ENCODE measurements around the gene LIFR.
"Not testable (repeated sequence)": the region's sequence is repeated elsewhere in the genome, so short reads cannot be mapped to it uniquely, and the experiment has no call there.

Gene LIFR, protein sequence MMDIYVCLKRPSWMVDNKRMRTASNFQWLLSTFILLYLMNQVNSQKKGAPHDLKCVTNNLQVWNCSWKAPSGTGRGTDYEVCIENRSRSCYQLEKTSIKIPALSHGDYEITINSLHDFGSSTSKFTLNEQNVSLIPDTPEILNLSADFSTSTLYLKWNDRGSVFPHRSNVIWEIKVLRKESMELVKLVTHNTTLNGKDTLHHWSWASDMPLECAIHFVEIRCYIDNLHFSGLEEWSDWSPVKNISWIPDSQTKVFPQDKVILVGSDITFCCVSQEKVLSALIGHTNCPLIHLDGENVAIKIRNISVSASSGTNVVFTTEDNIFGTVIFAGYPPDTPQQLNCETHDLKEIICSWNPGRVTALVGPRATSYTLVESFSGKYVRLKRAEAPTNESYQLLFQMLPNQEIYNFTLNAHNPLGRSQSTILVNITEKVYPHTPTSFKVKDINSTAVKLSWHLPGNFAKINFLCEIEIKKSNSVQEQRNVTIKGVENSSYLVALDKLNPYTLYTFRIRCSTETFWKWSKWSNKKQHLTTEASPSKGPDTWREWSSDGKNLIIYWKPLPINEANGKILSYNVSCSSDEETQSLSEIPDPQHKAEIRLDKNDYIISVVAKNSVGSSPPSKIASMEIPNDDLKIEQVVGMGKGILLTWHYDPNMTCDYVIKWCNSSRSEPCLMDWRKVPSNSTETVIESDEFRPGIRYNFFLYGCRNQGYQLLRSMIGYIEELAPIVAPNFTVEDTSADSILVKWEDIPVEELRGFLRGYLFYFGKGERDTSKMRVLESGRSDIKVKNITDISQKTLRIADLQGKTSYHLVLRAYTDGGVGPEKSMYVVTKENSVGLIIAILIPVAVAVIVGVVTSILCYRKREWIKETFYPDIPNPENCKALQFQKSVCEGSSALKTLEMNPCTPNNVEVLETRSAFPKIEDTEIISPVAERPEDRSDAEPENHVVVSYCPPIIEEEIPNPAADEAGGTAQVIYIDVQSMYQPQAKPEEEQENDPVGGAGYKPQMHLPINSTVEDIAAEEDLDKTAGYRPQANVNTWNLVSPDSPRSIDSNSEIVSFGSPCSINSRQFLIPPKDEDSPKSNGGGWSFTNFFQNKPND

DNA sequence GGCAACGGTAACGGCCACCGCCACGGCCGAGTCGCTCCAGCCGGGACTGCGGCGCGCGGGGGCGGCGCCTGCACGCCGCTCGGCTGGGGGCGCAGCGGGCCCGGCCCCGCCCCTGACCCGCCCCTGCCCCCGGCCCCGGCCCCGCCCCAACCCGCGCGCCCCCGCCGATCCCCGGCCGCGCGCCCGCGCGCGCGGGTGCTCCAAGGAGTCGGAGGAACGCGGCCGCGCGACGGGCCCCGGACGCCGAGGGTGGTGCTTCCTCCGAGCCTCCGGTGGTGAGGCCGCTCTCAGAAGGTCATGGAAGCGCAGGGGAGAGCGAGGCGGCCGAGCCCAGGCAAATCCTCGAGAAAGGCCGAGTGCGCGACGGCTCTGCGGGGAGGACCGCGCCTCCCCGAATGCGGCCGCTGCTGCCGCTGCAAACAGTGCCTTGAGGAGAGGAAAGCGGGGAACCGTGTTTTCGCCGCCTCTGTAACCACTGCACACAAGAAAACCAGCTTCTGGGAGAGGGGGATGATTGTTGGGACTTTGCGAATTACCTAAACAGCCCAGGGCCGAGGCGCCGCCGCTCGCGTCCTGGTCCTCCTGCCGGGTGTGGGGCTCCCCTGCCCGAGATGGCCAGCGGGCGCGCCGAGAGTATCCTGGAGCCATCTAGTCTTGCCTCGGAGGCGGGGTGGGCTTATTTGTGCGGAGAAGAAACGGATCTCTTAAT is at the start of gene LIFR:
LIFR (minus strand) TSS at position 48 of the 709 bp plus-strand sequence. CDS start 25,999 bp downstream, outside the sequence.
- TF ChIP-seq POLR2A (IDR thresholded peaks at IDR 0.05; ENCODE audit: low read length) (no peak), GATA1 (IDR thresholded peaks at IDR 0.05; ENCODE audit: low read depth, low read length) (no peak)

DNA sequence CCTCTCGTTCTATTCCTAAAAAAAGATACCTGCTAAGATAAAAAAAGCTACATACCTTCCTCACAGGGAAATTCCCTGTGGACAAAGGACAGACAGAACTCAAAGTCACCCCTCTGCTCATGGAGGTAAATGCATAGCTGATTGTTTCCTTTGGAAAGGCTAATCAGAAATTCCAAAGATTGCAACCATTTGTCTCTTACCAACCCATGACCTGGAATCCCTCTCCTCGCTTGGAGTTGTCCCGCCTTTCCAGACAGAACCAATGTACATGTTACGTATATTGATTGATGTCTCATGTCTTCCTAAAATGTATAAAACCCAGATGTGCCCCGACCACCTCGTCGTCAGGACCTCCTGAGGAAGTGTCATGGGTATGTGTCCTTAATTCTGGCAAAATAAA is 49.2 kb upstream of the LIFR start:
- TF ChIP-seq GATA1 (IDR thresholded peaks at IDR 0.05; ENCODE audit: low read depth, low read length) = no peak
- TF ChIP-seq POLR2A (IDR thresholded peaks at IDR 0.05; ENCODE audit: low read length) = no peak
- DNase-seq = no peak

More for the DNA sequence above, at the start of gene LIFR:
- peak; percentile 35 to 42 for DNase-seq

DNA sequence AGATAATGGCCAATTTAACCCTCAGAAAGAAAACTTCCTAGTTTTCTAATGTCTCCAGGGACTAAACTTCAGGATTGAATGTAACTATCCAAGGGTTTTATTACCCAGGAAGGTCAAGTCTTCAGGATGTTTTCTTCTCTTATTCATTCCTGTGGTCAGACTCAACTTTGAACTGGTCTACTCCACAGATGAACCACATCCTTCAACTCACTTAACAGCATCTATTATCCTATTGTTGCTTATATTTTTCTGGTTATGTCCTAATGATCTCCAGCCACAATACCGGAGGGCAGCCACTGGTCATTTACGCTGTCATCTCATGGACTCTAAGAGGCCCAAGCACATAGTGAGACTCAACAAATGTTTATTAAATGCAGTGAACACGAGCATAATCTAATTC is 47.2 kb upstream of the LIFR start:
- no peak for DNase-seq
- TF ChIP-seq POLR2A (IDR thresholded peaks at IDR 0.05; ENCODE audit: low read length) (no peak), GATA1 (IDR thresholded peaks at IDR 0.05; ENCODE audit: low read depth, low read length) (no peak)

DNA sequence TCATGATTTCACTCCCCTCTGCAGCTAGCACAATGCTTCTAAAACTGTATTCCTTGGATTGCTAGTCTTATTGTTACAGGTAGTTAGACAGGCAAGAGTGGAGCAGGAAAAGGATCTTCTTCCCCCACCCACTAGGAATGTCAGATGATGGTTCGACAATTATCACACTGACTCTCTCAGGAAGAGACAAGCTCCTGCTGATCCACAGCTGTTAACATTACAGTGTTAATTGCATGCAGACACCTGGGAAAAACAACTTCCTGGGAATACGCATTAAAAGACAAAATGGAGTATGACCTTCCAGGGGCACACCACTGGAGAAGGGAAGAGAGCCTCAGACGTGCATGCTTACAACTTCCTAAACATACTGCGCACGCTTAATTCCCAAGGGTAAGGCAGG is 46.2 kb upstream of the LIFR start:
- no peak for DNase-seq
- no peak for TF ChIP-seq POLR2A (IDR thresholded peaks at IDR 0.05; ENCODE audit: low read length)

DNA sequence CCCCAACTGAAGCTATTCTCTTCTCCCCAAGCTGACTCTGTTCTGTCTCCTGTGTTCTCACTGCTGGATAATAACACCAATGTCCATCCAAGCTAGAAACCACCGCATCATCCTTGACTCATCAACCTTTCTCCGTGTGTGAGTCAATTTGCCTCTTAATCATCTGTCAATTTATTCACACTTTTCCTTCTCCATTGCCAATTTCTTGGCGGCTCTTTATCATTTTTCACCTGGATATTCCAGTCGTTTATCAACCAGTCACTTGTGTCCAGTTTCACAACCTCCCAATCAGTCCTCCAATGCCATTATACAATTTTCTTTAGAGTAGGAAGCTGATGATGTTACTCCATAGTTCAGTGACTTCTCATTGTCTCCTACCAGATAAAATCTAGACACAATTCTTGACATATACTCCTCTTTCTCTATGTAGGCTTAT is 45.4 kb upstream of the LIFR start:
- no peak for TF ChIP-seq GATA1 (IDR thresholded peaks at IDR 0.05; ENCODE audit: low read depth, low read length)

DNA sequence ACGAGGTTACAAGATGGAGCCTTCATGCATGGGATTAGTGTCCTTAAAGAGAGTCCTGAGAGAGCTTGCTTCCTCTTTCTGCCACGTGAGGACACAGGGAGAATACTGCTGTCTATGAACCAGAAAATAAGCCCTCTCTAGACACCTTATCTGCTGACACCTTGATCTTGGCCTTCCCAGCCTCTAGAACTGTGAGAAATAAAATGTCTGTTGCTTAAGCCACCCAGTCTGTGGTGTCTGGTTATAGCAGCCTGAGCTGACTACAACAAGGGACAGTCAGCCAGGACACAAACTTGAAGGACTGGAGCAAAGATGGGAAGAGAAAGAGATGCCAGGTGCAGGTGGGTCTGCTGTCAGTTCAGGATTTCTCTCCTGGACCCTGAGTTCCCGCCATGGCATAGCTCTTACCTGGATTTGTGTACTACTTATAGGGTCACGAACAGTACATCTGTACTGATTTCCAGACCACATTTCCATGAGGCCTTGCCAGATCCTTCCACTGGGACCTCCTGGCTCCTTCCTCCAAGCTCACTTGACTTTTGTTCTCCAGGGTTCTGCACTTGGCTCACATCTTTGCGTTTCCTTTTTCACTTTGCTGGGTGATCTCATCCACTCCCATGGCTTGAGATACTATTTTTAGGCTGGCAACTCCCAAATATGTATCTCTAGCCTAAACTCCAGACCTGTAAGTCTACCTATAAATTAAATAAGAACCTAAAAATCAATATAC is 44.9 kb upstream of the LIFR start:
- TF ChIP-seq POLR2A (IDR thresholded peaks at IDR 0.05; ENCODE audit: low read length) (no peak), GATA1 (IDR thresholded peaks at IDR 0.05; ENCODE audit: low read depth, low read length) (no peak)
- no peak for DNase-seq

More for the DNA sequence above, 45.4 kb upstream of the LIFR start:
- no peak for DNase-seq

DNA sequence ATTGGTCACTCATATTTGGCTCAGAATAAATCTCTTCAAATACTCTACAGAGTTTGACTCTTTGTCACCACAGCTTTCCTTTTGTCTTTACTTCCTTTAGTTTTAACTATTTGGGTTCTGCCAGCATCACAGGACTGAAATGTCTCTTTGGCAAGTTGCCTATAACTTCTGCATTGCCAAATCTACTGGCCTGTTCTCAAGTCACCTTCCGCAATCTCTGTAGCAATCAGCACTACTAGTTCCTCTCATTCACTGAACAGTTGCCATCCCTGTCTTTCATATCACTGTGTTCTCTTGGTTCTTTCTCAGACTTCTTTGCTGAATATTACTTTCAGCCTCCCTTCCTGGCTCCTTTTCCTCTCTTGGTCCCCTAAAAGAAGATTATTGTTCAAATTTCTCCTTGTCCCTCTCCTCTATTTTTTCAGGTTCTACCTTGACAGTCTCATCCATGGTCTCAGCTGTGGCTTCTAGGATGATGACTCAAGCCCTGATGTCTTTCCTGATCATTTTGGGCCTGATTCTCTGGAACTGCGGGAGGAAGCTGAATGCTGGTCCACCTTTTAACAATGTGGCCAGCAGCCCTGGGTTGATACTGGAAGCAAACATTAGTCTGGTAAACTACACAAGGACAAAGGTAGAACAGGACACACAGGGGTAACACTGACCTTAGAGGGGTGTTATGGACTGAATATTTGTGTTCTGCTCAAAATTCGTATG is 44.0 kb upstream of the LIFR start:
- TF ChIP-seq POLR2A (IDR thresholded peaks at IDR 0.05; ENCODE audit: low read length) = no peak
- no peak for DNase-seq

DNA sequence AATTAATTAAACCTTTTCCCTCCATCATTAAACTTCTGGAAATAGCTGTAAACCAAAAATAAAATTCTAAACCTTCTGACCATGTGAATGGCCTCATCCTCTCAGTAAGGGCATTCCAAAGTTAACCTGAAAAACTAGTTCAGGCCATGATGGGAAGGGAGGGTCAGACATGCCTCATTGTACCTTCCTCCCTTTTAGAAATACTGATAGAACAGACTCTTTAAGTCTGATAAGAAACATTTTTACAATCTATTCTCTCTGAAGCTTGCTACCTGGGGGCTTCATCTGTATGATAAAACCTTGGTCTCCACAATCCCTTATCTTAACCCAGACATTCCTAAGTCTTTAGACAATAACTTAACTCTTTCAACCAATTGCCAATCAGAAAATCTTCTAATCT is 43.3 kb upstream of the LIFR start:
- DNase-seq = not testable (repeated sequence)

DNA sequence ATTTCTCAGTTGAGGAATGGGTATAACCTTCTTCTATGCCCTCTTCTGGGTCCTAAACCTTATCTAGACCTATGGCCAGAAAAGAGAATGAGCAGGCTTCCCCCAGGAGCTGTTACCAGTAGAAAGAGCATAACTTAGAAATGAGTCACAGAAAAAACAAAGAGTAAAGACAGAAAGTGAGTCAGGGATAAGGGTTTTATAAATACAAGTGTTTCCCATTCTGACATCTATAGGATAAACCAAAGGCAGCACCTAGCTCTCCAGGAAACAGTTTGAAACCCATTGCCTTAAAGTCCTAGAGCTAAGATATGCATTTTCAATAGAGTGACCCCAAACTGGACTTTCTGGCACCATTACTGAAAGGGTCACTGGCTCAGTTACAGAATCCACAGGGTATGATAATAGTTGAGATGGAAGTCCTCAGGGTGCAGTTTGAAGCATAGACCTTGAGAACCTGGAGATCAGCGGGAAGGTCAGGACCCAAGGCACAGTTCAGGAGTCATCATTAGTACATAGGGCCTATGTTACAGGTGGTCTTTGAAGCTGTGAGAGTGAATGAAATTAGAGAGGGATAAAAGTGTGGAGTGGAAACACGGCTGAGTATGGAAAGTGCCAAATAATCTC is 42.7 kb upstream of the LIFR start:
- TF ChIP-seq GATA1 (IDR thresholded peaks at IDR 0.05; ENCODE audit: low read depth, low read length) (no peak), POLR2A (IDR thresholded peaks at IDR 0.05; ENCODE audit: low read length) (no peak)
- DNase-seq = no peak

DNA sequence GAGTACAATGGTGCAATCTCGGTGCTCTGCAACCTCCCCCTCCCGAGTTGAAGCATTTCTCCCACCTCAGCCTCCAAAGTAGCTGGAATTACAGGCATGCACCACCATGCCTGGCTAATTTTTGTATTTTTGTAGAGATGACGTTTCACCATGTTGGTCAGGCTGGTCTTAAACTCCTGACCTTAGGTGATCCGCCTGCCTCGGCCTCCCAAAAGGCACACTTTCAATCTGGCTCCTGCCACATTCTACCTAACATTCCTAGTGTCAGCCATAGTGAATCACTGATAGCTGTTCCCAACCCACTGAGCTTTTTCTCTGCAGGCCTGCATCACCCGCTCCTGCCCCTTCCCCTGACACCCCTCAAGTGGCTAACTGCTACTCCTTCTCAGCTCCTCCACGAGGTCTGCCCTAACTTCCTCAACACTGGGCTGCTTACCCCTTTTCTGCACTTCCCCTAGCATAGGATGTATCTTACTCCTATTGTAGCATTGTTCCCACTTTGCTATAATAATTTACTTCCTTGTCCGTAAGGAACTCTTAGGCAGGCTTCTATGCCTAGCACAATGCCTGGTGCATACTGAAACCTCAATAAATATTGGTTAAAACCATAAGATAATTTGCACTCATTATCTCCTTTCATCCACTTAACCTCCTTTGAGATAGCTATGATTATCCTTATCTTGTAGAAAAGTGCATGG is 42.0 kb upstream of the LIFR start:
- TF ChIP-seq POLR2A (IDR thresholded peaks at IDR 0.05; ENCODE audit: low read length) = no peak
- no peak for TF ChIP-seq GATA1 (IDR thresholded peaks at IDR 0.05; ENCODE audit: low read depth, low read length)
- no peak for DNase-seq

DNA sequence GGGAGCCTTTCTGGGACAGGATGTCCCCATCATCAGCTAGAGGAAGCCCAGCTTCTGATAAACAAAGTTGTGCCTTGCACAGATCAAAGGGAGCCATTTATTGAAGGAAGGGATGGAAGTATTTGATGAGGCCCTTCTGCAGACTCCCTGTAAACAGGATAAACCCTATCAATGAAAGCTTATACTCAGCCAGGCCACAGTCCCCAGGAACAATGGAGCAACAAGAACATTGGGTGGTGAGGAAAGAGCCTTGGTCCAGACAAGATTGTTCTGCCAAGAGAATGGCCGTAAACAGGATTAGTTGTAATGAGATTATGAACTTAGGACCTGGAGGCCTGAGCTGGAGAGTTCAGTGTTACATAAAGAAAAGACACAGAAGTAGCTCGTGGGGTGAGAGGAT is 40.5 kb upstream of the LIFR start:
- no peak for TF ChIP-seq GATA1 (IDR thresholded peaks at IDR 0.05; ENCODE audit: low read depth, low read length)
- TF ChIP-seq POLR2A (IDR thresholded peaks at IDR 0.05; ENCODE audit: low read length) = no peak
- DNase-seq = no peak

Data from erythroblast (primary cell).